WTC11 (cell line): ENCODE data around the gene GJC1. TPM values are rescaled to one million over a fixed set of nuclear protein-coding genes. Genes with fewer than 3 reads are reported as not detected.

Experiments
- ATAC-seq: fragments of 200-7000 bp; cut with Tn5 transposase; 2 replicates; pipeline ENCODE4 v1.10.0; 2021; ENCODE audit warnings: mild to moderate bottlenecking, moderate library complexity
- CTCF ChIA-PET: fragments of 300-600 bp; sonication (Branson Sonifier 250); formaldehyde crosslinking; loops from one replicate; lab custom pipeline; 2021; ENCODE audit warnings: antibody characterized with exemption; lab: Charles Lee
- POLR2A ChIA-PET: fragments of 350-600 bp; sonication (Branson Sonifier 250); formaldehyde crosslinking; loops from one replicate; lab custom pipeline; 2021; ENCODE audit warnings: antibody characterized with exemption; lab: Charles Lee
- DNase-seq: peaks from one replicate; pipeline ENCODE4 v3.0.0; 2021; ENCODE audit warnings: low spot score
- H3K27ac Mint-ChIP-seq: 2 replicates; pipeline ENCODE4 v1.8.0; 2021; ENCODE audit warnings: mixed read lengths
- H3K27me3 Mint-ChIP-seq: 2 replicates; pipeline ENCODE4 v1.8.0; 2021; ENCODE audit warnings: low read depth, mild to moderate bottlenecking, moderate library complexity, mixed read lengths
- H3K36me3 Mint-ChIP-seq: 2 replicates; pipeline ENCODE4 v1.8.0; 2021; ENCODE audit warnings: mixed read lengths
- H3K4me1 Mint-ChIP-seq: 2 replicates; pipeline ENCODE4 v1.8.0; 2022; ENCODE audit warnings: mixed read lengths
- H3K4me3 Mint-ChIP-seq: 2 replicates; pipeline ENCODE4 v1.8.0; 2021; ENCODE audit warnings: mild to moderate bottlenecking, moderate library complexity, mixed read lengths
- H3K9me3 Mint-ChIP-seq: 2 replicates; pipeline ENCODE4 v1.8.0; 2021; ENCODE audit warnings: mixed read lengths
- ATF1 ChIP-seq: sonication (generic); formaldehyde crosslinking; IDR thresholded peaks from 2 replicates; pipeline ENCODE4 v1.8.1; 2023; ENCODE audit warnings: mild to moderate bottlenecking, moderate library complexity, missing genetic modification reagents
- EMX1 ChIP-seq: fragments of 250-450 bp; sonication (Bioruptor Pico); IDR thresholded peaks from 2 replicates; pipeline ENCODE4 v1.8.0; 2021; ENCODE audit warnings: mild to moderate bottlenecking
- ESRRA ChIP-seq: sonication (generic); formaldehyde crosslinking; IDR thresholded peaks from 2 replicates; pipeline ENCODE4 v1.8.1; 2022; ENCODE audit warnings: mild to moderate bottlenecking, missing genetic modification reagents, borderline replicate concordance
- FOXP1 ChIP-seq: sonication (generic); formaldehyde crosslinking; IDR thresholded peaks from 2 replicates; pipeline ENCODE4 v1.8.0; 2022; ENCODE audit warnings: missing genetic modification reagents, mild to moderate bottlenecking, moderate library complexity, borderline replicate concordance
- GRHL2 ChIP-seq: fragments of 250-450 bp; sonication (Bioruptor Pico); IDR thresholded peaks from 2 replicates; pipeline ENCODE4 v1.8.0; 2022; ENCODE audit warnings: mild to moderate bottlenecking, moderate library complexity; ENCODE audit not compliant: insufficient replicate concordance, severe bottlenecking
- IRF2 ChIP-seq: sonication (generic); formaldehyde crosslinking; IDR thresholded peaks from 2 replicates; pipeline ENCODE4 v1.8.0; 2022; ENCODE audit warnings: low read depth, missing genetic modification reagents, borderline replicate concordance
- JUN ChIP-seq: sonication (generic); formaldehyde crosslinking; IDR thresholded peaks from 2 replicates; pipeline ENCODE4 v1.8.0; 2023; ENCODE audit warnings: mild to moderate bottlenecking, missing genetic modification reagents
- MYBL2 ChIP-seq: sonication (generic); formaldehyde crosslinking; IDR thresholded peaks from 2 replicates; pipeline ENCODE4 v1.8.1; 2023; ENCODE audit warnings: mild to moderate bottlenecking, moderate library complexity, missing genetic modification reagents
- NR2C2 ChIP-seq: sonication (generic); formaldehyde crosslinking; IDR thresholded peaks from 2 replicates; pipeline ENCODE4 v1.8.0; 2022; ENCODE audit warnings: mild to moderate bottlenecking, missing genetic modification reagents
- OVOL2 ChIP-seq: fragments of 250-450 bp; sonication (Bioruptor Pico); IDR thresholded peaks from 2 replicates; pipeline ENCODE4 v1.9.0; 2021; ENCODE audit warnings: mild to moderate bottlenecking, borderline replicate concordance
- RORB ChIP-seq: fragments of 250-450 bp; sonication (Bioruptor Pico); IDR thresholded peaks from 2 replicates; pipeline ENCODE4 v1.9.0; 2021; ENCODE audit warnings: mild to moderate bottlenecking
- SMAD4 ChIP-seq: sonication (generic); formaldehyde crosslinking; IDR thresholded peaks from 2 replicates; pipeline ENCODE4 v1.8.0; 2022; ENCODE audit warnings: mild to moderate bottlenecking, missing genetic modification reagents
- TEAD1 ChIP-seq: sonication (generic); formaldehyde crosslinking; IDR thresholded peaks from 2 replicates; pipeline ENCODE4 v1.8.0; 2022; ENCODE audit warnings: mild to moderate bottlenecking, missing genetic modification reagents
- TP53 ChIP-seq: sonication (generic); formaldehyde crosslinking; IDR thresholded peaks from 2 replicates; pipeline ENCODE4 v1.8.1; 2023; ENCODE audit warnings: mild to moderate bottlenecking, missing genetic modification reagents
- ZNF263 ChIP-seq: sonication (generic); formaldehyde crosslinking; IDR thresholded peaks from 2 replicates; pipeline ENCODE4 v1.8.1; 2022; ENCODE audit warnings: low read depth, mild to moderate bottlenecking, moderate library complexity, missing genetic modification reagents
- ZNF317 ChIP-seq: sonication (generic); formaldehyde crosslinking; IDR thresholded peaks from 2 replicates; pipeline ENCODE4 v1.8.1; 2023; ENCODE audit warnings: low read depth, mild to moderate bottlenecking, moderate library complexity, missing genetic modification reagents, borderline replicate concordance
- total RNA-seq: library from RNA; stranded (reverse); gene quantifications from 3 replicates; pipeline ENCODE4 v1.2.3, GENCODE V29; 2021
- TF ChIP-seq, protein P1 (sequence below): fragments of 250-450 bp; sonication (Bioruptor Pico); IDR thresholded peaks from 2 replicates; pipeline ENCODE4 v2.1.2; 2022; ENCODE audit warnings: mild to moderate bottlenecking, moderate library complexity
- TF ChIP-seq, protein P2 (sequence below): sonication (generic); formaldehyde crosslinking; conservative IDR thresholded peaks from 2 replicates; pipeline ENCODE4 v1.8.1; 2022; ENCODE audit warnings: mild to moderate bottlenecking, missing genetic modification reagents
- TF ChIP-seq, protein P3 (sequence below): sonication (generic); formaldehyde crosslinking; IDR thresholded peaks from 2 replicates; pipeline ENCODE4 v1.8.1; 2023; ENCODE audit warnings: mild to moderate bottlenecking, missing genetic modification reagents, borderline replicate concordance
- TF ChIP-seq, protein P4 (sequence below): sonication (generic); formaldehyde crosslinking; IDR thresholded peaks from 2 replicates; pipeline ENCODE4 v1.8.1; 2022; ENCODE audit warnings: low read depth, missing genetic modification reagents, borderline replicate concordance
- TF ChIP-seq, protein P5 (sequence below): fragments of 250-450 bp; sonication (Bioruptor Pico); IDR thresholded peaks from 2 replicates; pipeline ENCODE4 v1.9.0; 2021; ENCODE audit warnings: moderate library complexity, mild to moderate bottlenecking, inconsistent platforms, borderline replicate concordance
- TF ChIP-seq, protein P6 (sequence below): fragments of 250-450 bp; sonication (Bioruptor Pico); conservative IDR thresholded peaks from 2 replicates; pipeline ENCODE4 v1.9.0; 2021; ENCODE audit warnings: mild to moderate bottlenecking

The GJC1 gene
- total RNA-seq, 1 experiment from 2014 or later, result 104 TPM

DNA sequence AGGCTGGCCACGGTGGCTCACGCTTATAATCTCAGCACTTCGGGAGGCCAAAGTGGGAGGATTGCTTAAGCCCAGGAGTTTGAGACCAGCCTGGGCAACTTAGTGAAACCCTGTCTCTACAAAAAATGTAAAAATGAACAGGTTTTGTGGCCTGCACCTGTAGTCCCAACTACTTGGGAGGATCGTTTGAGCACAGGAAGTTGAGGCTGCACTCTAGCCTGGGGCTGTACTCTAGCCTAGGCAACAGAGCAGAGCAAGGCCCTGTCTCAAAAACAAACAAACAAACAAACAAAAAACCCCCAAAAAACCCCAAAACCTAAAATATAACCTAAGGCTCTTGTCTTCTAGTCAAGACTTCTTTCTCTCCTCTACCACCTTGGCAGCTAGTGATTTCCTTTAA is 10.2 kb upstream of the GJC1 start:
- Mint-ChIP-seq H3K9me3 (no peaks in the 10 kb centered on the region), H3K4me3 (no peak overlapping the region), H3K27me3 (peaks cover 2% of the 10 kb centered on the region; the same call in 1 of the 2 replicates), H3K27ac (no peak overlapping the region), H3K36me3 (no peaks in the 10 kb centered on the region), H3K4me1 (peaks cover 31% of the 10 kb centered on the region)
- ChIA-PET CTCF (no interaction called here), POLR2A (no interaction called here)
- DNase-seq (no peak), ATAC-seq (no peak)
- TF ChIP-seq GRHL2 (CRISPR knock-in tag) (no peak), ZNF317 (CRISPR knock-in tag) (no peak), JUN (no peak), EMX1 (no peak), ESRRA (CRISPR knock-in tag) (no peak), SMAD4 (CRISPR knock-in tag) (no peak), FOXP1 (no peak), ZNF263 (CRISPR knock-in tag) (no peak), TEAD1 (no peak), TP53 (CRISPR knock-in tag) (no peak), OVOL2 (CRISPR knock-in tag) (no peak), RORB (no peak), ATF1 (CRISPR knock-in tag) (no peak)
- TF ChIP-seq, protein P1, sequence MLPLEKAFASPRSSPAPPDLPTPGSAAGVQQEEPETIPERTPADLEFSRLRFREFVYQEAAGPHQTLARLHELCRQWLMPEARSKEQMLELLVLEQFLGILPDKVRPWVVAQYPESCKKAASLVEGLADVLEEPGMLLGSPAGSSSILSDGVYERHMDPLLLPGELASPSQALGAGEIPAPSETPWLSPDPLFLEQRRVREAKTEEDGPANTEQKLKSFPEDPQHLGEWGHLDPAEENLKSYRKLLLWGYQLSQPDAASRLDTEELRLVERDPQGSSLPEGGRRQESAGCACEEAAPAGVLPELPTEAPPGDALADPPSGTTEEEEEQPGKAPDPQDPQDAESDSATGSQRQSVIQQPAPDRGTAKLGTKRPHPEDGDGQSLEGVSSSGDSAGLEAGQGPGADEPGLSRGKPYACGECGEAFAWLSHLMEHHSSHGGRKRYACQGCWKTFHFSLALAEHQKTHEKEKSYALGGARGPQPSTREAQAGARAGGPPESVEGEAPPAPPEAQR (CRISPR knock-in tag), result no peak
- TF ChIP-seq, protein P2, sequence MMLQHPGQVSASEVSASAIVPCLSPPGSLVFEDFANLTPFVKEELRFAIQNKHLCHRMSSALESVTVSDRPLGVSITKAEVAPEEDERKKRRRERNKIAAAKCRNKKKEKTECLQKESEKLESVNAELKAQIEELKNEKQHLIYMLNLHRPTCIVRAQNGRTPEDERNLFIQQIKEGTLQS (CRISPR knock-in tag), result no peak
- TF ChIP-seq, protein P3, sequence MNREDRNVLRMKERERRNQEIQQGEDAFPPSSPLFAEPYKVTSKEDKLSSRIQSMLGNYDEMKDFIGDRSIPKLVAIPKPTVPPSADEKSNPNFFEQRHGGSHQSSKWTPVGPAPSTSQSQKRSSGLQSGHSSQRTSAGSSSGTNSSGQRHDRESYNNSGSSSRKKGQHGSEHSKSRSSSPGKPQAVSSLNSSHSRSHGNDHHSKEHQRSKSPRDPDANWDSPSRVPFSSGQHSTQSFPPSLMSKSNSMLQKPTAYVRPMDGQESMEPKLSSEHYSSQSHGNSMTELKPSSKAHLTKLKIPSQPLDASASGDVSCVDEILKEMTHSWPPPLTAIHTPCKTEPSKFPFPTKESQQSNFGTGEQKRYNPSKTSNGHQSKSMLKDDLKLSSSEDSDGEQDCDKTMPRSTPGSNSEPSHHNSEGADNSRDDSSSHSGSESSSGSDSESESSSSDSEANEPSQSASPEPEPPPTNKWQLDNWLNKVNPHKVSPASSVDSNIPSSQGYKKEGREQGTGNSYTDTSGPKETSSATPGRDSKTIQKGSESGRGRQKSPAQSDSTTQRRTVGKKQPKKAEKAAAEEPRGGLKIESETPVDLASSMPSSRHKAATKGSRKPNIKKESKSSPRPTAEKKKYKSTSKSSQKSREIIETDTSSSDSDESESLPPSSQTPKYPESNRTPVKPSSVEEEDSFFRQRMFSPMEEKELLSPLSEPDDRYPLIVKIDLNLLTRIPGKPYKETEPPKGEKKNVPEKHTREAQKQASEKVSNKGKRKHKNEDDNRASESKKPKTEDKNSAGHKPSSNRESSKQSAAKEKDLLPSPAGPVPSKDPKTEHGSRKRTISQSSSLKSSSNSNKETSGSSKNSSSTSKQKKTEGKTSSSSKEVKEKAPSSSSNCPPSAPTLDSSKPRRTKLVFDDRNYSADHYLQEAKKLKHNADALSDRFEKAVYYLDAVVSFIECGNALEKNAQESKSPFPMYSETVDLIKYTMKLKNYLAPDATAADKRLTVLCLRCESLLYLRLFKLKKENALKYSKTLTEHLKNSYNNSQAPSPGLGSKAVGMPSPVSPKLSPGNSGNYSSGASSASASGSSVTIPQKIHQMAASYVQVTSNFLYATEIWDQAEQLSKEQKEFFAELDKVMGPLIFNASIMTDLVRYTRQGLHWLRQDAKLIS (CRISPR knock-in tag), result no peak

DNA sequence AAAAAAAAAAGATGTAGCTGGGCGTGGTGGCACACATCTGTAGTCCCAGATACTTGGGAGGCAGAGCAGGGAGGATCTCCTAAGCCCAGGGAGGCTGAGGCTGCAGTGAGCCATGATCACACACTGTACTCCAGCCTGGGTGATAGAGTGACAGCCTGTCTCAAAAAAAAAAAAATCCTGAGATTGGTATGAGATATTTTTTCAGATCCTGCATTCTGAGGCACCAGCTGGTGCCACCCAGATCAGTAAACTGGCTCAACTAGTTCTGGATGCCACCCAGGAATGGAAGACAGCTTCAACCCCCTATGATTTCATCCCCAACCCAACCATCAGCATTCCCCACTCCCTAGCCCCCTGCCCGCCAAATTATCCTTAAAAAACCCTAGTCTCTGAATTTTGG is 7.1 kb upstream of the GJC1 start:
- POLR2A ChIA-PET, result interaction anchor here (0.6 kb wide), 1 partner anchor 114 kb away, joined by 5 read pairs; no protein-coding TSS in a partner anchor

More for the DNA sequence above, 7.1 kb upstream of the GJC1 start:
- Mint-ChIP-seq H3K4me3 (no peak overlapping the region), H3K9me3 (no peaks in the 10 kb centered on the region), H3K36me3 (no peaks in the 10 kb centered on the region), H3K4me1 (peaks cover 16% of the 10 kb centered on the region), H3K27ac (no peak overlapping the region), H3K27me3 (peaks cover 6% of the 10 kb centered on the region)
- DNase-seq (no peak), ATAC-seq (no peak)
- CTCF ChIA-PET, result interaction anchor here (0.6 to 1.1 kb wide), 3 partner anchors 12 to 90 kb away, joined by 3 to 4 read pairs (median 3); no protein-coding TSS in a partner anchor
- TF ChIP-seq MYBL2 (no peak), NR2C2 (CRISPR knock-in tag) (no peak), IRF2 (CRISPR knock-in tag) (no peak)
- TF ChIP-seq, protein P4, sequence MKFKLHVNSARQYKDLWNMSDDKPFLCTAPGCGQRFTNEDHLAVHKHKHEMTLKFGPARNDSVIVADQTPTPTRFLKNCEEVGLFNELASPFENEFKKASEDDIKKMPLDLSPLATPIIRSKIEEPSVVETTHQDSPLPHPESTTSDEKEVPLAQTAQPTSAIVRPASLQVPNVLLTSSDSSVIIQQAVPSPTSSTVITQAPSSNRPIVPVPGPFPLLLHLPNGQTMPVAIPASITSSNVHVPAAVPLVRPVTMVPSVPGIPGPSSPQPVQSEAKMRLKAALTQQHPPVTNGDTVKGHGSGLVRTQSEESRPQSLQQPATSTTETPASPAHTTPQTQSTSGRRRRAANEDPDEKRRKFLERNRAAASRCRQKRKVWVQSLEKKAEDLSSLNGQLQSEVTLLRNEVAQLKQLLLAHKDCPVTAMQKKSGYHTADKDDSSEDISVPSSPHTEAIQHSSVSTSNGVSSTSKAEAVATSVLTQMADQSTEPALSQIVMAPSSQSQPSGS (CRISPR knock-in tag), result no peak
- TF ChIP-seq, protein P5, sequence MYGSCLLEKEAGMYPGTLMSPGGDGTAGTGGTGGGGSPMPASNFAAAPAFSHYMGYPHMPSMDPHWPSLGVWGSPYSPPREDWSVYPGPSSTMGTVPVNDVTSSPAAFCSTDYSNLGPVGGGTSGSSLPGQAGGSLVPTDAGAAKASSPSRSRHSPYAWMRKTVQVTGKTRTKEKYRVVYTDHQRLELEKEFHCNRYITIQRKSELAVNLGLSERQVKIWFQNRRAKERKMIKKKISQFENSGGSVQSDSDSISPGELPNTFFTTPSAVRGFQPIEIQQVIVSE (CRISPR knock-in tag), result no peak
- TF ChIP-seq, protein P2 (CRISPR knock-in tag), result no peak
- TF ChIP-seq, protein P6, sequence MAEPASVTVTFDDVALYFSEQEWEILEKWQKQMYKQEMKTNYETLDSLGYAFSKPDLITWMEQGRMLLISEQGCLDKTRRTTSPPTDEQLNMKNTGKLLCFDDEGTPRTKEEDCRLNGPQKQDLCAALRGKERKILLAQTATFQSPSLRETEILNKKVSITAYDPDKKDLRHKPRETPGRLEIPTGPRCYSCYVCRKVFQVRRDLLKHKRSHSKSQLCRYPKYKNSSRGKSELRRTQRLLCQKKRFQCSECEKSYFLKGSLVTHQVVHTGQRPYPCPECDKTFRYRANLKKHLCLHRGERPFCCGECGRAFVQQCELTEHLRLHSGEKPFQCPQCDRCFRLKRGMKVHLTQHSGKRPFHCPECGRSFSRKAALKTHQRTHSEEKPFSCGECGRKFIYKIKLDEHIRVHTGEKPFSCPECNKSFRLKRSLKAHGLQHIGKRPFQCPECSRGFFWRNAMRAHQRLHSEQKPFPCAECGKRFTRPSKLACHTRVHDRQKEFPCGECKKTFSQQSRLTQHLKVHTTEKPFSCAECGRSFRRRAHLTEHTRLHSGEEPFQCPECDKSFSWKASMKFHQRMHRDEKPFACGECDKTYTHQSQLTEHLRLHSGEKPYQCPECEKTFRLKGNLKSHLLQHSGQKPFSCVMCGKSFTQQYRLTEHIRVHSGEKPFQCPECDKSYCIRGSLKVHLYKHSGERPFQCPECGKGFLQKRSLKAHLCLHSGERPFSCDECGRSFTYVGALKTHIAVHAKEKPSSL, result no peak
- TF ChIP-seq, protein P1 (CRISPR knock-in tag), result no peak
